ENCODE results near the gene SVBP. TPM values are rescaled to one million over a fixed set of nuclear protein-coding genes. Genes with fewer than 3 reads are reported as not detected.

Gene SVBP
- polyA plus RNA-seq, 6 donors from 2014 or later = 51.0 to 73.2 (median 65.8) TPM

DNA sequence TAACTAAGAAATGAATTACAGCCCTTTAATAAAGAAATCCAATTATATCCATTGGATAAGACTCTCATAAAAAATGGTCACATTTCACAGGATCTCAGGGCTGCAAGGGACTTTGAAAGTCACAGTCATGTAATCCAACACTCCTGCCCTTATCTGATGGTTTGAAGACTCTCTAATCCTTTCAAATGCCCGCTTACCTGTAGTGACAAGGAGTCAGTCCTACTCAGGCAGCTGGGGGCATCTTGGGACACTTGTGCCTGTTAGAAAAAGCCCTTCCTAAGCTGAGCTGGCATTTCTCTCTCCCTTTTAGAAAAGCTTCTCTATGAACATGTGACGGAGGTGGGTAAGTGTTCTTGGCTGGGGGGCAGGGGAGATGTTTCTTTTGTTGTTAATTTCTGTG lies 18.2 kb upstream of the SVBP start:
- H3K4me1 Mint-ChIP-seq = peaks cover 13 to 19% (median 14%) of the 10 kb centered on the region in 3 donors
- ATAC-seq (ENCODE audit: low read depth in 2 of 2) (no peak), DNase-seq (no peak)
- no peaks in the 10 kb centered on the region for H3K27me3 Mint-ChIP-seq
- H3K27ac Mint-ChIP-seq = no peak overlapping the region
- H3K4me3 Mint-ChIP-seq = no peak overlapping the region
- peaks cover 0 to 4% of the 10 kb centered on the region in 2 donors for H3K36me3 Mint-ChIP-seq
- H3K9me3 Mint-ChIP-seq = no peaks in the 10 kb centered on the region

DNA sequence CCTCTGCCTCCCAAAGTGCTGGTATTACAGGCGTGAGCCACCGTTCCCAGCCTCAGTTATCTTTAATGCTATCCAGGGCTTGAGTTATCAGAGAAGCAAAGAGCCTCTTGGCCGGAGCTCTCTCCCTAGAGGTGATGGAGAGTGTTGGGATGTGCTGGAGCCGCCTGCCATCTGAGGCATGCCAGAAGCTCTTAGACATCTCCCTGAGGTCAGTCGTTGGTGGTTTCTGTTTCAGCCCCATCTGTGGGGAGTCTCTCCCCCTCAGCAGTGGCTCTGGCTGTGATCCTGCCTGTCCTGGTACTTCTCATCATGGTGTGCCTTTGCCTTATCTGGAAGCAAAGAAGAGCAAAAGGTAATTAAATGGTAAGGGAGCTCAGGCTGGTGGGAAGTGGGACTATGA lies 17.6 kb upstream of the SVBP start:
- Mint-ChIP-seq H3K9me3 (no peaks in the 10 kb centered on the region), H3K36me3 (peaks cover 0 to 6% of the 10 kb centered on the region in 2 donors), H3K27me3 (no peaks in the 10 kb centered on the region), H3K4me3 (peak overlapping the region in 1 of 8 donors; percentile 53), H3K4me1 (peaks cover 13 to 19% (median 14%) of the 10 kb centered on the region in 3 donors), H3K27ac (peak overlapping the region in 1 of 6 donors; percentile 26)
- DNase-seq (no peak), ATAC-seq (ENCODE audit: low read depth in 2 of 2) (no peak)

DNA sequence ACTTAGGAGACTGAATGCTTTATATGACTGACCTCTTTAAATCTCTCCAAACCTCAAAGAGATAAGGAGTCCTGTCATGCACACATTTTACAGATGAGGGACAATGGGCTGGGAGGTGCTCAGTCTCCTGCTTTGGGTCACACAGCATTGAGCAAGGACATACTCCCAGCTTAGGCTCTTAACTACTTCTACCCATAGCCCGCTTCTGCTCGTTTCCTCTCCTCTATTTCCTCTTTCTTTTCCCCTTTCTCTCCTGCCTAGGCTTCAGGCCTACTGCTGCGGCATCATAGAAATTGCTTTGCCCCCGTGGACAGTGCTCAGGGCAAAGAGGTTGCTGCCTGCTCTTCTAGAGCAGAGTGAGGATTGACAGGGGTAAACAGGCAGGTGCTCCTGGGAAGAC lies 16.8 kb upstream of the SVBP start:
- no peaks in the 10 kb centered on the region for H3K27me3 Mint-ChIP-seq

DNA sequence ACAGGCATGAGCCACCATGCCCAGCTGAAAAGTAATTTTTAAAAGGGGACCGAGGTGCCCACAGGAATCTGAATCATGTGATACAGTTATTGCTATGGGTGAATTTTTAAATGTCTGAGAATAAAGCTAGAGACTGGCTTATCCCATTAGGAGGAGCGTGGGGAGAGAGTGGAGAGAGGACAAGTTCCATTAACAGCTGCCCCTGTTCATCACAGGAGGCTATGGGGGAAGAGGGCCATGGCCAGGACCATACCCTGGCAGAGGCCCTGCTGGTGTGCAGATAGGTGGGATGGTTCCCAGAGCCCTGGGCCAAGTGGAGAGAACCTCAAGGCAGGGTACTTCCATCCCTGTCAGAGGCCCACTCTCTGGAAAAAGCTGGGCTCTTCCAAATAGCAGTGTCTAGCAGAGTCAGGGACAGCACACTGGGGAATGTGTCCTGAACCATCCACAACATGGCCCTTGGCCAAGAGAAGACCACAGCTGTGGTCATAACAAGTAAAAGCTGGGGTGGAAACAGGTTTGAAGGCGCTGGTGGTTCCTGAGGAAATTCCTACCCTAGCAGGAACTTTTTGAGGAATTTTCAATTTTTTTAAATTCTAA lies 15.5 kb upstream of the SVBP start:
- no peaks in the 10 kb centered on the region for H3K9me3 Mint-ChIP-seq
- H3K4me3 Mint-ChIP-seq = no peak overlapping the region
- no peak for DNase-seq
- no peak for ATAC-seq (ENCODE audit: low read depth in 2 of 2)
- peaks cover 0 to 6% of the 10 kb centered on the region in 2 donors for H3K36me3 Mint-ChIP-seq
- H3K4me1 Mint-ChIP-seq = peaks cover 5 to 7% (median 6%) of the 10 kb centered on the region in 3 donors
- H3K27ac Mint-ChIP-seq = no peak overlapping the region
- no peaks in the 10 kb centered on the region for H3K27me3 Mint-ChIP-seq

More for the DNA sequence above, 16.8 kb upstream of the SVBP start:
- Mint-ChIP-seq H3K27ac (peak overlapping the region in 1 of 6 donors; percentile 53), H3K4me1 (peaks cover 13 to 19% (median 14%) of the 10 kb centered on the region in 3 donors), H3K4me3 (no peak overlapping the region), H3K36me3 (peaks cover 0 to 6% of the 10 kb centered on the region in 2 donors), H3K9me3 (no peaks in the 10 kb centered on the region)
- DNase-seq (no peak), ATAC-seq (ENCODE audit: low read depth in 2 of 2) (no peak)

DNA sequence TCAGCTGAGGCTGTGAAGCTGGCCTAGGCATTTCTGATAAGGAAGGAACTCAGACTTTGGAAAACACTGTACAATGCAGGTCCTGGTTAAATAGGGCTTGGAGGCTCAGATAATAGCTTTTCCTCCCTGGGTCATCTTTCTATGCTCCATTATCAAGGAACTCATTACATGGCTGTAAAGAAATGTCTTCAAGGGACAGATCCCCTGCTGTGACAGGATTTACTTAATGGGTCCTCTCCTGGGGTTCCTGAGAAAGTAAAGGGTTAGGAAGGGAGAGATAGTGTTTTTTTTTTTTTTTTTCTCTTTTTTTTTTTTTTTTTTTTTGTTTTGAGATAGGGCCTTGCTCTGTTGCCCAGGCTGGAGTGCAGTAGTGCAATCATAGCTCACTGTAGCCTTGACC lies 14.1 kb upstream of the SVBP start:
- Mint-ChIP-seq H3K4me1 (peaks cover 5 to 6% (median 5%) of the 10 kb centered on the region in 3 donors), H3K4me3 (no peak overlapping the region), H3K36me3 (peaks cover 0 to 6% of the 10 kb centered on the region in 2 donors), H3K27ac (peak overlapping the region in 1 of 6 donors; percentile 29), H3K27me3 (no peaks in the 10 kb centered on the region), H3K9me3 (no peaks in the 10 kb centered on the region)
- ATAC-seq (ENCODE audit: low read depth in 2 of 2) (no peak), DNase-seq (no peak)

DNA sequence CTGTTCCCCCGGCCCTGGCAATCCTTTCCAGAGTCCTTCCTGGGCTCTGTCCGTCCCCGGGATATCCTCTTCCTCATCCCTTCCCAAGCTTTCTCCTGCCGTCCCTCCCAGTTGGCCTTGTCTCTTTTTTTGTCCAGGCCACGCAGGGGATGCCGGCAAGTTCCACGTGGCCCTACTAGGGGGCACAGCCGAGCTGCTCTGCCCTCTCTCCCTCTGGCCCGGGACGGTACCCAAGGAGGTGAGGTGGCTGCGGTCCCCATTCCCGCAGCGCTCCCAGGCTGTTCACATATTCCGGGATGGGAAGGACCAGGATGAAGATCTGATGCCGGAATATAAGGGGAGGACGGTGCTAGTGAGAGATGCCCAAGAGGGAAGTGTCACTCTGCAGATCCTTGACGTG lies 13.4 kb upstream of the SVBP start:
- Mint-ChIP-seq H3K4me1 (peaks cover 5 to 6% (median 5%) of the 10 kb centered on the region in 3 donors), H3K36me3 (peaks cover 0 to 6% of the 10 kb centered on the region in 2 donors), H3K4me3 (no peak overlapping the region), H3K9me3 (no peaks in the 10 kb centered on the region), H3K27me3 (no peaks in the 10 kb centered on the region), H3K27ac (peak overlapping the region in 1 of 6 donors; percentile 29)
- DNase-seq = no peak
- no peak for ATAC-seq (ENCODE audit: low read depth in 2 of 2)

DNA sequence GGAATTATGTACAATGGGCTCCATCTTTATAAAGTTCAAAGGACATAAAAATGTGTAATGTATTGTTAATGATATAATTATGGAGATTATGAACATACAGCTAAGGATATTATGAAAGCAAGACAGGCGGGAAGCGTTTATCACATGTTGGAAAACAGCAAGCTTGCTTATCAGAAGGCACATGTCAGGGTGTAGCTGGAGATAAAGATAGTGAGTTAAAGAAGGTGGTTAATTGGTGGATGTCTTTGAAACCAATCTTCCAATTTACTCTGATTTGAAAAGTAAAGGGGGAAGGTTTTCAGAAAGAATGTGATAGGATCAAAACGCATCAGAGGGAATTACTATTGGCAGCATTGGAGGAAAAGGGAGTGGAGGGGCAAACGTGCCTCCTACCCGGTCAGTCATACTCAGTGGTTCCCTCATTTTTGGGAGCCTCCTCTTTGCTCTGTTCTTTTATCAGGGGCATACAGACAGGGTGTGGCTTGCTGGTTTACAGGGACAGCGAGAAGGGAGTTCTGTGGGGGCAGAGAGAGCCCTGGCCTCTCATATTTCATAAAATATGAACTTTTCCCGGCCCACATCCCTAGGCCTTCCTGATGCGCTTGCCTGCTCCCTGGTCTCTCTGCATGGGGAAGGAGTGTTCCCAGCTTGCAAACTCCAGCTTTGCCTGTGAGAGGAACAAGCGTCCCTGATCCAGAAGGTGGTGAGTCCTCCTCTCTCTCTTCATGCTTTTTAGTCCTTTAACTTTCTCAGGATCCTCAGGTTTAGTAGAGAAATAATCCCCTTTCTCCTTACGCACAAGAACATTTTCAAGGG lies 8.0 kb upstream of the SVBP start:
- DNase-seq (no peak), ATAC-seq (ENCODE audit: low read depth in 2 of 2) (no peak)
- H3K36me3 Mint-ChIP-seq = no peaks in the 10 kb centered on the region
- H3K9me3 Mint-ChIP-seq = no peaks in the 10 kb centered on the region
- H3K4me1 Mint-ChIP-seq = peaks cover 0 to 3% (median 0%) of the 10 kb centered on the region in 3 donors
- no peaks in the 10 kb centered on the region for H3K27me3 Mint-ChIP-seq
- no peak overlapping the region for H3K4me3 Mint-ChIP-seq
- no peak overlapping the region for H3K27ac Mint-ChIP-seq

DNA sequence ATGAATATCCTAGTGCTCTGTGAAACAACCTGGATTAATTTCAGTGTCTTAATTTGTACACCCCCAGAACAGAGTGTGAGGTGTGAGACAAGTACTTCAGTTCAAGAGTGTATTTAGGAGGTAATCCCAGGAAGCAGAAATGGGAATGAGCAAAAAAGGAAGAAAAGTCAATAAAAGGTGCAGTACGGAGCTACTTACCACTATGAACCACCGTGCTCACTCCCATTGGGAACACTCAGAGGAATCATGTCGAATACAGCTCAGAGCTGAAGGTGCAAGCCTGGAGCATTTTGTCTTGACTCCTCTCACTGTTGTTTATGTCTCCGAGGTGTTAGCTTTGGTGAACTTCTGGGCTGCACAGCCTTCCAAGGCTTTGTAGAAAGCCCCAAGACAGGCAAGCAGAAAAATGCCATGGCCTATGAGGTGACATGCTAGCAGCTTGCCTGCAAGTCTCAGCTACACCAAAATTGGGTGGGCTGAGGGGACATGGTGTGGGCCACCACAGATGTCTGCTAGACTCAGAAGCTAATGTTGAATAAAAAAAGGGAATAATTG lies 7.4 kb upstream of the SVBP start:
- ATAC-seq (ENCODE audit: low read depth in 2 of 2) (no peak), DNase-seq (no peak)
- Mint-ChIP-seq H3K36me3 (no peaks in the 10 kb centered on the region), H3K4me3 (no peak overlapping the region), H3K27ac (no peak overlapping the region), H3K9me3 (no peaks in the 10 kb centered on the region), H3K27me3 (no peaks in the 10 kb centered on the region), H3K4me1 (peaks cover 0 to 3% (median 0%) of the 10 kb centered on the region in 3 donors)

DNA sequence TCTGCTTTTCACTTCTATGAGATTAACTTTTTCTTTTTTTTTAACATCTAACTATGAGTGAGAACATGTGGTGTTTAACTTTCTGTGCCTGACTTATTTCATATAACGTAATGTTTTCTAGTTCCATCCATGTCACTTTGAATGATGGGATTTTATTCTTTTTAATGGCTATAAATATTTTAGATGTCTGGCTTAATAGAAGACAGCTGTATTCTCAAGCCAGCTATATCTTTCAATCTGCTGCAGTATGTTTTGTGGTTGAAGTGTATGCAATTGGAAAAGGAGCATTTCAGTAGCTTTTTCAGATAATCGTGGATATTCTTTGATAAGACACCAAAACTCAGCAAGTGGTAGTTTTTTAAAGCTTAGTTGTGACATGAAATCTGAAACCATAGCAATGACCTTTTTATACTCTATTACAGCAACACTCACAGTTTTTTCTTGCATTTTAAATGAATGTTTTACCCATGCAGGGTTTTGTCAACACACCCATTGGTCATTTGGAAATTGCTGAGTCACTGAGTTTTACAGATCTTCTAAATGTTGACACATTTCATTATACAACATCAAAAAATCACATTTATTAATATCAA lies 5.7 kb upstream of the SVBP start:
- H3K36me3 Mint-ChIP-seq = no peaks in the 10 kb centered on the region
- ATAC-seq (ENCODE audit: low read depth in 2 of 2) = no peak
- peaks cover under 1 to 8% (median 3%) of the 10 kb centered on the region in 3 donors for H3K4me1 Mint-ChIP-seq
- H3K27me3 Mint-ChIP-seq = no peaks in the 10 kb centered on the region
- no peak overlapping the region for H3K27ac Mint-ChIP-seq
- no peaks in the 10 kb centered on the region for H3K9me3 Mint-ChIP-seq
- no peak for DNase-seq
- H3K4me3 Mint-ChIP-seq = no peak overlapping the region

DNA sequence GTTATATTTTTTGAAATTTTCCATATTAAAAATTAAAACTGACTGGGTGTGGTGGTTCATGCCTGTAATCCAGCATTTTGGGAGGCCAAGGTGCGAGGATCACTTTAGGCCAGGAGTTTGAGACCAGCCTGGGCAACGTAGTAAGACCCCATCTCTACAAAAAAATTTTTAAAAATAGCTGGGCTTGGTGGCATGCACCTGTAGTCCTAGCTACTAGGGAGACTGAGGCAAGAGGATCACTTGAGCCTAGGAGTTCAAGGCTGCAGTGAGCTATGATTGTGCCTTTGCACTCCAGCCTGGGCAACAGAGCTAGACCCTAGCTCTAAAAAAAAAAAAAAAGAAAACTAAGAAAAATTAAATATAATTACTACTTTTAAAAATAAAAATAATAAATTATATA lies 4.5 kb upstream of the SVBP start:
- Mint-ChIP-seq H3K4me3 (no peak overlapping the region), H3K27ac (no peak overlapping the region), H3K4me1 (peaks cover 3 to 13% (median 10%) of the 10 kb centered on the region in 3 donors), H3K36me3 (no peaks in the 10 kb centered on the region), H3K27me3 (no peaks in the 10 kb centered on the region), H3K9me3 (no peaks in the 10 kb centered on the region)
- ATAC-seq (ENCODE audit: low read depth in 2 of 2) (no peak), DNase-seq (no peak)

DNA sequence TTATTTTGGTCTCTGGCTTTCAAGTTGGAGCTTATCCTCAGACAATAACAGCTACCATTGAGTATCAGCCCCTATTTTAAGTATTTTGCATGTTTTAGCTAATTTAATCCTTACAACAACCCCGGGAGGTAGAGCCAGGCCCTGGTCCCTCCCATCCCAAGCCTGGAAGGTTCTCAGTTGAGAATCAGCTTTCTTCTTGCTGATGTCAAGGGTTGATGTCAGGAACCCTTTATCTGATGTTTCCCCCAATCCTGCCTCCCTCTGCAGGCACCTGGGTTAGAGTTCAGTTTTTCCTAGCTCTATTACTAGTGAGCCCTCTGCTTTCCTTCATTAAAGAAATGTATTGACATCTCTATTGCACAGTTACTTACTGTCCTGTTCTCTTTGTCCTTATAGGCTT lies 3.6 kb upstream of the SVBP start:
- DNase-seq (no peak), ATAC-seq (ENCODE audit: low read depth in 2 of 2) (no peak)
- H3K4me1 Mint-ChIP-seq = peaks cover 12 to 22% (median 19%) of the 10 kb centered on the region in 3 donors
- H3K27me3 Mint-ChIP-seq = no peaks in the 10 kb centered on the region
- H3K27ac Mint-ChIP-seq = peak overlapping the region in 1 of 6 donors; percentile 52
- H3K4me3 Mint-ChIP-seq = peak overlapping the region in 1 of 8 donors; percentile 53
- H3K9me3 Mint-ChIP-seq = no peaks in the 10 kb centered on the region
- no peaks in the 10 kb centered on the region for H3K36me3 Mint-ChIP-seq

DNA sequence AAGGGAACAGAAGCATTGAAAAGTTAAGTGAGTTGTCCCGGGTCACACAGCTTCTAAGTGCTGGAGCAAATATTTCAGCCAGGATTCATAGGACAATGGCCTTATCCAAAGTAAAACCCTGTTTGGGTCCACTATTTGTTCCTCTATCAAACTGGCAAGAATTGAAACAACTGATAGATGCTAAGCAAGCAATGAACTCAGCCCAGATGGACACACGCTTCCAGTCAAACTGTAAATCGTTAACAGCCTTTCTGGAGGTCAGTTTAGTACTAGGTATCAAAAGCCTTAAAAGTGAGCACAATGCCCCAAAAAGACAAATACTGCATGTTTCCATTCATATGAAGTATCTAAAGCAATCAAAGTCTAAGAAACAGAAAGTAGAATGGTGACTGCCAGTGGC lies 779 bp upstream of the SVBP start:
- peak overlapping the region in 7 of 8 donors; percentile 41 to 89 (median 73) for H3K4me3 Mint-ChIP-seq
- H3K27ac Mint-ChIP-seq = no peak overlapping the region
- no peak for DNase-seq
- H3K4me1 Mint-ChIP-seq = peaks cover 12 to 24% (median 20%) of the 10 kb centered on the region in 3 donors
- H3K36me3 Mint-ChIP-seq = no peaks in the 10 kb centered on the region
- no peaks in the 10 kb centered on the region for H3K27me3 Mint-ChIP-seq
- no peaks in the 10 kb centered on the region for H3K9me3 Mint-ChIP-seq
- no peak for ATAC-seq (ENCODE audit: low read depth in 2 of 2)

- H3K36me3 Mint-ChIP-seq = no peaks in the 10 kb centered on the region
- H3K27me3 Mint-ChIP-seq = no peaks in the 10 kb centered on the region
- H3K9me3 Mint-ChIP-seq = no peaks in the 10 kb centered on the region
- no peak for DNase-seq
- H3K4me1 Mint-ChIP-seq = peaks cover 12 to 24% (median 20%) of the 10 kb centered on the region in 3 donors
- peak overlapping the region in 1 of 6 donors; percentile 77 for H3K27ac Mint-ChIP-seq
- no peak for ATAC-seq (ENCODE audit: low read depth in 2 of 2)
- H3K4me3 Mint-ChIP-seq = peak overlapping the region; percentile 73 to 93 (median 83)
These were observed 207 bp upstream of the SVBP start for GRCh38 chr1:42817440-42817767.
